Esophagus muscularis mucosa (tissue), 4 donors: ENCODE measurements around the gene SLC8A1. TPM values are rescaled to one million over a fixed set of nuclear protein-coding genes. Genes with fewer than 3 reads are reported as not detected.

Experiments used
- DNase-seq: peaks from one replicate; pipeline ENCODE4 v3.0.0-alpha.2; 2017; ENCODE audit errors: extremely low spot score
- H3K27ac ChIP-seq, 4 donors: fragments of 200-600 bp; sonication (generic); replicated peaks in 1 of 4; 1 replicate in 3 of 4; 2 replicates in 1 of 4; pipeline ENCODE4 v1.5.1; 2016 to 2019; ENCODE audit warnings: mild to moderate bottlenecking in 1 of 4
- H3K27me3 ChIP-seq, 4 donors: fragments of 200-600 bp; sonication (generic); one replicate each; pipeline versions ENCODE4 v1.5.1 to v1.6.0; 2016 to 2019
- H3K36me3 ChIP-seq, 4 donors: fragments of 200-600 bp; sonication (generic); one replicate each; pipeline ENCODE4 v1.5.1; 2016 to 2019
- H3K4me1 ChIP-seq, 4 donors: fragments of 200-600 bp; sonication (generic); one replicate each; pipeline ENCODE4 v1.5.1; 2016 to 2019
- H3K4me3 ChIP-seq, 4 donors: fragments of 200-600 bp; sonication (generic); 1 replicate in 2 of 4; 2 replicates in 2 of 4; pipeline ENCODE4 v1.5.1; 2016 to 2019; ENCODE audit warnings: mild to moderate bottlenecking in 4 of 4, moderate library complexity in 1 of 4
- H3K9me3 ChIP-seq, 4 donors: fragments of 200-600 bp; sonication (generic); 1 replicate in 3 of 4; 2 replicates in 1 of 4; pipeline ENCODE4 v1.5.1; 2016 to 2019
- CTCF ChIP-seq, 3 experiments: fragments of 200-600 bp in 2 of 3; fragments of 450-650 bp in 1 of 3; sonication (generic) in 2 of 3; IDR thresholded peaks; one replicate each; pipeline ENCODE4 v1.5.1; 2017 to 2019; ENCODE audit warnings: antibody characterized with exemption in 3 of 3, mild to moderate bottlenecking in 2 of 3, moderate library complexity in 1 of 3
- EP300 ChIP-seq: sonication (generic); formaldehyde crosslinking; IDR thresholded peaks from one replicate; pipeline ENCODE4 v1.6.1; 2017; ENCODE audit warnings: antibody characterized with exemption
- POLR2A ChIP-seq: fragments of 450-650 bp; IDR thresholded peaks from one replicate; pipeline ENCODE4 v1.6.1; 2017; ENCODE audit warnings: antibody characterized with exemption, moderate library complexity, mild to moderate bottlenecking, low read depth
- POLR2AphosphoS5 ChIP-seq, 2 donors: sonication (generic); formaldehyde crosslinking; IDR thresholded peaks; one replicate each; pipeline ENCODE4 v1.6.1; 2017; ENCODE audit warnings: antibody characterized with exemption in 2 of 2
- WGBS: methylation state at CpG from one replicate; pipeline ENCODE4 v1.1.5; 2018; 5-methylcytosine and 5-hydroxymethylcytosine counted together
- intact Hi-C: fragments of 100-400 bp; cut with DNase I; formaldehyde crosslinking; loops from one replicate; pipeline ENCODE4 v1.15.1; 2023
- total RNA-seq, 4 donors: library from RNA; depleted of rRNA; stranded (reverse); fragments of >200 nt; gene quantifications; one replicate each; pipeline versions ENCODE4 v1.1.0 to v1.2.1, GENCODE V29; 2016

Gene SLC8A1
- total RNA-seq, 4 donors from 2014 or later, result 105 to 166 (median 157) TPM

- Histone ChIP-seq H3K36me3 (peaks cover 0 to 7% (median 0%) of the 10 kb centered on the region in 4 donors), H3K27ac (peak overlapping the region in 2 of 4 donors; percentile 11 to 28), H3K4me1 (peaks cover 31 to 46% (median 39%) of the 10 kb centered on the region in 4 donors), H3K27me3 (no peaks in the 10 kb centered on the region), H3K4me3 (no peak overlapping the region), H3K9me3 (no peaks in the 10 kb centered on the region)
- WGBS, result 77% methylated on average over 2 of the region's 2 CpGs
- no peak for TF ChIP-seq CTCF (IDR thresholded peaks at IDR 0.05)
- intact Hi-C loops, result no loop called here
- DNase-seq, result no peak
Measured at GRCh38 chr2:40374543-40375240, 77.2 kb downstream of the SLC8A1 start.

GRCh38 chr2:40373111-40373510 lies 78.8 kb downstream of the SLC8A1 start:
- Histone ChIP-seq H3K27me3 (no peaks in the 10 kb centered on the region), H3K9me3 (no peaks in the 10 kb centered on the region), H3K27ac (peak overlapping the region; percentile 69 to 77 (median 72)), H3K36me3 (peaks cover 0 to 7% (median 0%) of the 10 kb centered on the region in 4 donors), H3K4me1 (peaks cover 34 to 46% (median 40%) of the 10 kb centered on the region in 4 donors), H3K4me3 (no peak overlapping the region)
- no peak for TF ChIP-seq EP300
- TF ChIP-seq CTCF (IDR thresholded peaks at IDR 0.05), result no peak
- no peak for TF ChIP-seq POLR2AphosphoS5 (IDR thresholded peaks at IDR 0.05)
- no peak for TF ChIP-seq POLR2A
- no peak for DNase-seq
- WGBS, result 77% methylated on average over 1 of the region's 1 CpG
- intact Hi-C loops, result no loop called here

GRCh38 chr2:40372283-40372985 lies 79.5 kb downstream of the SLC8A1 start:
- Histone ChIP-seq H3K4me3 (no peak overlapping the region), H3K36me3 (peaks cover 0 to under 1% (median 0%) of the 10 kb centered on the region in 4 donors), H3K27ac (peak overlapping the region; percentile 69 to 77 (median 72)), H3K27me3 (no peaks in the 10 kb centered on the region), H3K9me3 (no peaks in the 10 kb centered on the region), H3K4me1 (peaks cover 34 to 46% (median 40%) of the 10 kb centered on the region in 4 donors)
- 64% methylated on average over 5 of the region's 5 CpGs for whole genome bisulfite sequencing
- no peak for DNase-seq
- intact Hi-C loops, result no loop called here
- TF ChIP-seq EP300 (no peak), POLR2AphosphoS5 (IDR thresholded peaks at IDR 0.05) (no peak), CTCF (IDR thresholded peaks at IDR 0.05) (no peak)

GRCh38 chr2:40371525-40372282 lies 80.2 kb downstream of the SLC8A1 start:
- peak overlapping the region; percentile 69 to 77 (median 72) for H3K27ac ChIP-seq
- no peak for TF ChIP-seq EP300
- no peak for TF ChIP-seq CTCF (IDR thresholded peaks at IDR 0.05)
- no peak for TF ChIP-seq POLR2A
- no peak for TF ChIP-seq POLR2AphosphoS5 (IDR thresholded peaks at IDR 0.05)
- no peak overlapping the region for H3K4me3 ChIP-seq
- peaks cover 34 to 50% (median 40%) of the 10 kb centered on the region in 4 donors for H3K4me1 ChIP-seq
- 16% methylated on average over 4 of the region's 4 CpGs for WGBS
- intact Hi-C loops, result no loop called here
- DNase-seq, result no peak
- H3K36me3 ChIP-seq, result no peaks in the 10 kb centered on the region
- H3K27me3 ChIP-seq, result no peaks in the 10 kb centered on the region
- no peaks in the 10 kb centered on the region for H3K9me3 ChIP-seq
